Activated T-cell treated with anti-CD3 and anti-CD28 coated beads, Interleukin-2, amount 50 U/mL, for 4 hours (primary cell): ENCODE measurements around the gene CDK11A. TPM values are rescaled to one million over a fixed set of nuclear protein-coding genes. Genes with fewer than 3 reads are reported as not detected.

Experiments
- total RNA-seq, 3 donors: library from RNA; stranded (reverse); gene quantifications; one replicate each; pipeline ENCODE4 v1.2.1, GENCODE V29; 2021

Gene CDK11A
- total RNA-seq, 3 donors from 2014 or later: 90.1 to 143 (median 126) TPM

Other genes with a start within 250 kb of the CDK11A start
- 100 to 1,000 TPM; 151 to 180 (median 154) TPM for gene ATAD3A, start 212.2 kb downstream of the CDK11A start, total RNA-seq
- under 1 TPM in 2 of 3 donors, not detected in 1; 0.46 to 0.63 TPM for gene TMEM240, start 183.7 kb downstream of the CDK11A start, total RNA-seq
- gene SSU72, start 149.5 kb downstream of the CDK11A start, total RNA-seq: 100 to 1,000 TPM; 142 to 170 (median 148) TPM
- gene FNDC10, start 124.2 kb downstream of the CDK11A start, total RNA-seq: 1 to 10 TPM; 3.0 to 4.8 (median 3.8) TPM
- 10 to 100 TPM; 37.4 to 40.3 (median 37.7) TPM for gene MIB2, start 108.9 kb downstream of the CDK11A start, total RNA-seq
- gene MMP23B, start 92.2 kb downstream of the CDK11A start, total RNA-seq: 1 to 10 TPM in 2 of 3 donors, under 1 TPM in 1; 0.98 to 1.3 (median 1.0) TPM
- gene CDK11B, start 65.4 kb downstream of the CDK11A start, total RNA-seq: 10 to 100 TPM; 39.2 to 45.9 (median 43.0) TPM
- 10 to 100 TPM; 14.8 to 27.2 (median 20.2) TPM for gene SLC35E2B, start 31.6 kb downstream of the CDK11A start, total RNA-seq
- 100 to 1,000 TPM in 2 of 3 donors, 10 to 100 TPM in 1; 98.7 to 108 (median 106) TPM for gene NADK, start 54.1 kb upstream of the CDK11A start, total RNA-seq
- gene GNB1, start 166.7 kb upstream of the CDK11A start, total RNA-seq: 100 to 1,000 TPM; 354 to 395 (median 387) TPM
- under 1 TPM; 0.38 to 0.61 (median 0.51) TPM for gene CALML6, start 190.9 kb upstream of the CDK11A start, total RNA-seq
- 1 to 10 TPM; 2.4 to 3.5 (median 2.5) TPM for gene TMEM52, start 194.9 kb upstream of the CDK11A start, total RNA-seq